Measurements from ENCODE around the gene LRMDA. TPM values are rescaled to one million over a fixed set of nuclear protein-coding genes. Genes with fewer than 3 reads are reported as not detected.

The LRMDA gene
- polyA plus RNA-seq, 1 donor (not counting 4 experiments of a cell fraction or from before 2014, with no cell fraction given): not detected

- no peaks in the 10 kb centered on the region for H3K9me3 ChIP-seq (ENCODE audit: control insufficient read depth, low read depth, low read length)
- no peaks in the 10 kb centered on the region for H3K36me3 ChIP-seq (ENCODE audit: control insufficient read depth in 2 of 2, extremely low read depth in 1 of 2, insufficient read depth in 2 of 2, low read length in 2 of 2)
- H3K9me1 ChIP-seq (ENCODE audit: control insufficient read depth, extremely low read depth, insufficient read depth, low read length): no peaks in the 10 kb centered on the region
- no peak for TF ChIP-seq EZH2 (IDR thresholded peaks at IDR 0.05; ENCODE audit: low read length)
- TF ChIP-seq, protein P1, sequence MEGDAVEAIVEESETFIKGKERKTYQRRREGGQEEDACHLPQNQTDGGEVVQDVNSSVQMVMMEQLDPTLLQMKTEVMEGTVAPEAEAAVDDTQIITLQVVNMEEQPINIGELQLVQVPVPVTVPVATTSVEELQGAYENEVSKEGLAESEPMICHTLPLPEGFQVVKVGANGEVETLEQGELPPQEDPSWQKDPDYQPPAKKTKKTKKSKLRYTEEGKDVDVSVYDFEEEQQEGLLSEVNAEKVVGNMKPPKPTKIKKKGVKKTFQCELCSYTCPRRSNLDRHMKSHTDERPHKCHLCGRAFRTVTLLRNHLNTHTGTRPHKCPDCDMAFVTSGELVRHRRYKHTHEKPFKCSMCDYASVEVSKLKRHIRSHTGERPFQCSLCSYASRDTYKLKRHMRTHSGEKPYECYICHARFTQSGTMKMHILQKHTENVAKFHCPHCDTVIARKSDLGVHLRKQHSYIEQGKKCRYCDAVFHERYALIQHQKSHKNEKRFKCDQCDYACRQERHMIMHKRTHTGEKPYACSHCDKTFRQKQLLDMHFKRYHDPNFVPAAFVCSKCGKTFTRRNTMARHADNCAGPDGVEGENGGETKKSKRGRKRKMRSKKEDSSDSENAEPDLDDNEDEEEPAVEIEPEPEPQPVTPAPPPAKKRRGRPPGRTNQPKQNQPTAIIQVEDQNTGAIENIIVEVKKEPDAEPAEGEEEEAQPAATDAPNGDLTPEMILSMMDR (optimal IDR thresholded peaks at IDR 0.05 in 1 of 3, IDR thresholded peaks at IDR 0.05 in 1 of 3, conservative IDR thresholded peaks at IDR 0.05 in 1 of 3; ENCODE audit: extremely low read depth in 1 of 3, insufficient read depth in 2 of 3, low read length in 3 of 3): no peak
- no peaks in the 10 kb centered on the region for H4K20me1 ChIP-seq (ENCODE audit: control insufficient read depth, extremely low read depth, insufficient read depth, low read length)
- no peaks in the 10 kb centered on the region for H3K4me1 ChIP-seq (ENCODE audit: control insufficient read depth, extremely low read depth, insufficient read depth, low read length)
- H2AFZ ChIP-seq (ENCODE audit: control insufficient read depth, low read length): no peak overlapping the region
- H3K9ac ChIP-seq (ENCODE audit: control insufficient read depth, extremely low read depth, insufficient read depth, low read length): no peak overlapping the region
- no peak overlapping the region for H3K27ac ChIP-seq (ENCODE audit: control insufficient read depth, insufficient read depth, low read length)
- no peak for FAIRE-seq
- no peak overlapping the region for H3K4me2 ChIP-seq (ENCODE audit: control insufficient read depth, extremely low read depth, insufficient read depth, low read depth, low read length)
- dilution Hi-C loops (cut with MboI; ENCODE audit: extremely low pct_ligation_motif_present, low sequenced_read_pairs): no loop called here
- H3K27me3 ChIP-seq (ENCODE audit: control insufficient read depth, extremely low read depth, insufficient read depth, low read length): no peaks in the 10 kb centered on the region
- no peaks in the 10 kb centered on the region for H3K79me2 ChIP-seq (ENCODE audit: control insufficient read depth, insufficient read depth, low read length)
- no peak overlapping the region for H3K4me3 ChIP-seq (ENCODE audit: control insufficient read depth in 2 of 3, extremely low read depth in 1 of 3, insufficient read depth in 2 of 3, low read depth in 1 of 3, low read length in 3 of 3)
- DNase-seq (ENCODE audit: low read depth, low spot score): no peak
These were observed 1115.0 kb downstream of the LRMDA start for GRCh38 chr10:76546411-76546810.

DNA sequence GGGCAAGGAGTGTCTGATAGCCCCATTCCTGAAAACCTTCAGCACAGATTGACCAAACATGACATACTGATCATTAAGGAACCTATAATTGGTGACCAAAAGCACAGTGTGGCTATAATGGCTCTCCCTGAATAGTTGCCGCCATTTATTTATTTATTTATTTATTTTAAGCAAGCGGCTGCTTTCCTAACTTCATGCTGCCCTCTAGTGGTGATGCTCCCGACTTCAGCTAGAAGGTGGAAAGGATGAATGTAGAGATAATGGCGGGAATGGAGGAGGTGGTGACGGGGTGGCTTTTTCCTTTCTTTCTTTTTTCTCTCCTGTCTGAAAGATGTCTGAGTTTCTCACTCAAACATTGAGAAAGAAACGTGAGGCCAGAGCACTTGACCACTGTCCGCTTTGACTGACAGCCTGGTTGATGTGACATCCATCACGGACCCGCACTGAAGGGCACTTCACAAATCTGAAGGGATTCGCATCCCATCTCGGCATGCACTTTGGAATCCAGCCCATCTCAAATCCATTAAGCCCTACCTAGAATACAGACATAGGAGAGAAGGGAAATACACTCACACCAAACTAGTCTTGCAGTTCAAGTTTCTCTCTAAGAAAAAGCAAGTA is 1116.0 kb downstream of the LRMDA start:
- H4K20me1 ChIP-seq (ENCODE audit: control insufficient read depth, extremely low read depth, insufficient read depth, low read length): no peaks in the 10 kb centered on the region
- peak; percentile 48 for FAIRE-seq
- no peak overlapping the region for H3K9ac ChIP-seq (ENCODE audit: control insufficient read depth, extremely low read depth, insufficient read depth, low read length)
- TF ChIP-seq, protein P1 (optimal IDR thresholded peaks at IDR 0.05 in 1 of 3, IDR thresholded peaks at IDR 0.05 in 1 of 3, conservative IDR thresholded peaks at IDR 0.05 in 1 of 3; ENCODE audit: extremely low read depth in 1 of 3, insufficient read depth in 2 of 3, low read length in 3 of 3): peak; percentile 63 to 78 (median 73)
- no peak for TF ChIP-seq EZH2 (IDR thresholded peaks at IDR 0.05; ENCODE audit: low read length)
- no peaks in the 10 kb centered on the region for H3K9me1 ChIP-seq (ENCODE audit: control insufficient read depth, extremely low read depth, insufficient read depth, low read length)
- no peak overlapping the region for H3K4me2 ChIP-seq (ENCODE audit: control insufficient read depth, extremely low read depth, insufficient read depth, low read depth, low read length)
- no peak overlapping the region for H3K27ac ChIP-seq (ENCODE audit: control insufficient read depth, insufficient read depth, low read length)
- H3K4me3 ChIP-seq (ENCODE audit: control insufficient read depth in 2 of 3, extremely low read depth in 1 of 3, insufficient read depth in 2 of 3, low read depth in 1 of 3, low read length in 3 of 3): no peak overlapping the region
- no peaks in the 10 kb centered on the region for H3K79me2 ChIP-seq (ENCODE audit: control insufficient read depth, insufficient read depth, low read length)
- H3K27me3 ChIP-seq (ENCODE audit: control insufficient read depth, extremely low read depth, insufficient read depth, low read length): no peaks in the 10 kb centered on the region
- dilution Hi-C loops (cut with MboI; ENCODE audit: extremely low pct_ligation_motif_present, low sequenced_read_pairs): no loop called here
- peak overlapping the region; percentile 37 for H2AFZ ChIP-seq (ENCODE audit: control insufficient read depth, low read length)
- no peaks in the 10 kb centered on the region for H3K9me3 ChIP-seq (ENCODE audit: control insufficient read depth, low read depth, low read length)
- no peaks in the 10 kb centered on the region for H3K36me3 ChIP-seq (ENCODE audit: control insufficient read depth in 2 of 2, extremely low read depth in 1 of 2, insufficient read depth in 2 of 2, low read length in 2 of 2)
- H3K4me1 ChIP-seq (ENCODE audit: control insufficient read depth, extremely low read depth, insufficient read depth, low read length): no peaks in the 10 kb centered on the region
- no peak for DNase-seq (ENCODE audit: low read depth, low spot score)

Measured in keratinocyte (primary cell).